GM13977 (cell line): ENCODE measurements around the gene TWSG1.

Source experiments
- DNase-seq: peaks from one replicate; pipeline ENCODE4 v3.0.0; 2012; ENCODE audit warnings: low spot score
- CTCF ChIP-seq: IDR thresholded peaks from 2 replicates; pipeline ENCODE4 v1.5.1; 2012; ENCODE audit warnings: mild to moderate bottlenecking, control low read depth; ENCODE audit not compliant: insufficient read depth; ENCODE audit errors: extremely low read depth, missing control alignments
- in situ Hi-C: fragments of 300-500 bp; cut with MboI; formaldehyde crosslinking; loops from one replicate; pipeline ENCODE4 v1.12.0; 2022; ENCODE audit warnings: low sequenced_read_pairs, low pct_unique_long_range_greater_than_20kb, mixed read lengths, inconsistent platforms; ENCODE audit not compliant: unreplicated experiment

The TWSG1 gene

GRCh38 chr18:9321736-9322135 lies 12.8 kb upstream of the TWSG1 start:
- no peak for TF ChIP-seq CTCF
- no peak for DNase-seq
- in situ Hi-C loops, result no loop called here

GRCh38 chr18:9322744-9323143 lies 11.8 kb upstream of the TWSG1 start:
- DNase-seq, result no peak
- in situ Hi-C loops, result no loop called here
- no peak for TF ChIP-seq CTCF

GRCh38 chr18:9323750-9324445 lies 10.7 kb upstream of the TWSG1 start:
- TF ChIP-seq CTCF, result no peak
- in situ Hi-C loops, result no loop called here

GRCh38 chr18:9325716-9326115 lies 8.9 kb upstream of the TWSG1 start:
- no peak for TF ChIP-seq CTCF
- in situ Hi-C loops, result no loop called here
- no peak for DNase-seq

More at GRCh38 chr18:9323750-9324445, 10.7 kb upstream of the TWSG1 start:
- DNase-seq, result no peak

GRCh38 chr18:9328776-9329175 lies 5.8 kb upstream of the TWSG1 start:
- in situ Hi-C loops, result no loop called here
- no peak for DNase-seq
- TF ChIP-seq CTCF, result no peak

- in situ Hi-C loops, result no loop called here
These were observed 5.1 kb upstream of the TWSG1 start for GRCh38 chr18:9329471-9329870.

More at GRCh38 chr18:9329471-9329870, 5.1 kb upstream of the TWSG1 start:
- no peak for TF ChIP-seq CTCF
- no peak for DNase-seq
